K562 (cell line): Measurements from ENCODE around the gene MET. TPM values are rescaled to one million over a fixed set of nuclear protein-coding genes. Genes with fewer than 3 reads are reported as not detected.
A peak's percentile ranks its signal among the peaks of the same experiment; 100 is the strongest.

Experiments used
- ATAC-seq: fragments of 200-7000 bp; cut with Tn5 transposase; 3 replicates; pipeline ENCODE4 v1.9.1; 2020; ENCODE audit warnings: moderate library complexity
- BruUV-seq: library from RNA; stranded (reverse); fragments of 400-500 nt; replicated peaks from 2 replicates; lab custom pipeline; 2021; lab: Mats Ljungman, UMichigan
- CTCF ChIA-PET: fragments of 300-600 bp; formaldehyde crosslinking; extraction: SDS; loops from one replicate; lab custom pipeline; 2021; ENCODE audit warnings: low intra/inter-chr PET ratio; lab: Yijun Ruan, JAX
- POLR2A ChIA-PET: fragments of 300-600, 350-650 bp; sonication (Branson Sonifier 250); formaldehyde crosslinking; extraction: SDS; loops from one replicate; lab custom pipeline; 2021; ENCODE audit warnings: antibody characterized with exemption, inconsistent platforms; lab: Yijun Ruan, JAX
- DNase-seq, 4 experiments: peaks; one replicate each; pipeline versions ENCODE4 v3.0.0 to v3.0.0-alpha.2; 2011 to 2018; ENCODE audit warnings: low spot score in 3 of 4, mixed read lengths in 3 of 4; ENCODE audit errors: extremely low read depth in 1 of 4
- FAIRE-seq: peaks from 2 replicates; lab custom pipeline; 2011; peaks lifted over from hg19 to GRCh38; lab: Jason Lieb, UNC
- H2AFZ ChIP-seq: 2 replicates; pipeline ENCODE4 v1.6.0; 2011; ENCODE audit warnings: low read depth, low read length, control low read depth, inconsistent platforms
- H3K27ac ChIP-seq: fragments of 200-600 bp; 3 replicates; pipeline ENCODE4 v1.8.0; 2011; ENCODE audit warnings: low read depth, mild to moderate bottlenecking, control low read depth, inconsistent platforms, low read length, moderate library complexity, mixed read lengths; ENCODE audit errors: extremely low read depth
- H3K27me3 ChIP-seq, 2 experiments: fragments of 300-600 bp in 1 of 2; 2 replicates in 1 of 2; 3 replicates in 1 of 2; pipeline versions ENCODE4 v1.6.0 to v1.8.0; 2011; ENCODE audit warnings: inconsistent platforms in 2 of 2, low read length in 2 of 2, mild to moderate bottlenecking in 1 of 2, mixed read lengths in 1 of 2, moderate library complexity in 1 of 2; ENCODE audit not compliant: control insufficient read depth in 2 of 2, insufficient read depth in 2 of 2
- H3K36me3 ChIP-seq: fragments of 300-600 bp; 3 replicates; pipeline ENCODE4 v1.8.0; 2011; ENCODE audit warnings: mild to moderate bottlenecking, low read length, inconsistent platforms; ENCODE audit not compliant: control insufficient read depth, insufficient read depth
- H3K4me1 ChIP-seq, 2 experiments: fragments of 200-600 bp in 1 of 2; replicated peaks in 1 of 2; 2 replicates in 1 of 2; 3 replicates in 1 of 2; pipeline versions ENCODE4 v1.5.1 to v1.8.0; 2011; ENCODE audit warnings: inconsistent platforms in 2 of 2, low read length in 2 of 2, mild to moderate bottlenecking in 1 of 2, mixed read lengths in 1 of 2, moderate library complexity in 1 of 2; ENCODE audit not compliant: control insufficient read depth in 2 of 2, insufficient read depth in 2 of 2
- H3K4me2 ChIP-seq: 2 replicates; pipeline ENCODE4 v1.6.1; 2011; ENCODE audit warnings: low read length, control low read depth, inconsistent platforms, mixed read lengths; ENCODE audit not compliant: insufficient read depth
- H3K4me3 ChIP-seq: fragments of 200-600 bp; sonication (generic), shearing (Covaris generic); 2 replicates; pipeline ENCODE4 v1.5.1; 2016; ENCODE audit warnings: control low read depth, inconsistent platforms
- H3K79me2 ChIP-seq: fragments of 200-600 bp; 3 replicates; pipeline ENCODE4 v1.8.0; 2011; ENCODE audit warnings: low read length, inconsistent platforms; ENCODE audit not compliant: control insufficient read depth, insufficient read depth
- H3K9ac ChIP-seq, 2 experiments: 2 replicates each; pipeline versions ENCODE4 v1.6.0 to v1.6.1; 2011; ENCODE audit warnings: low read depth in 2 of 2, low read length in 2 of 2, control low read depth in 1 of 2, inconsistent platforms in 1 of 2, mild to moderate bottlenecking in 1 of 2, mixed read lengths in 1 of 2; ENCODE audit not compliant: insufficient read depth in 1 of 2
- H3K9me1 ChIP-seq: one replicate; pipeline ENCODE4 v1.6.0; 2011; ENCODE audit warnings: inconsistent platforms, mild to moderate bottlenecking, low read length, moderate library complexity; ENCODE audit not compliant: control insufficient read depth, insufficient read depth
- H3K9me3 ChIP-seq: replicated peaks from 2 replicates; pipeline ENCODE4 v1.5.1; 2011; ENCODE audit warnings: low read depth, low read length, inconsistent platforms; ENCODE audit not compliant: control insufficient read depth, insufficient read depth
- H4K20me1 ChIP-seq: replicated peaks from 2 replicates; pipeline ENCODE4 v1.6.1; 2011; ENCODE audit warnings: low read length, inconsistent platforms, mixed read lengths; ENCODE audit not compliant: control insufficient read depth, insufficient read depth
- ATF1 ChIP-seq, 2 experiments: fragments of 450-650 bp in 1 of 2; IDR thresholded peaks; 2 replicates each; pipeline ENCODE4 v1.6.1; 2016; ENCODE audit warnings: missing compliant biosample characterization in 1 of 2, missing genetic modification characterization in 1 of 2
- CHCHD3 ChIP-seq: fragments of 250-450 bp; sonication (Bioruptor Pico); IDR thresholded peaks from 2 replicates; pipeline ENCODE4 v2.1.2; 2022; ENCODE audit warnings: mild to moderate bottlenecking
- EHMT2 ChIP-seq: fragments of 450-650 bp; IDR thresholded peaks from 2 replicates; pipeline ENCODE4 v1.6.1; 2018; ENCODE audit warnings: antibody characterized with exemption
- EWSR1 ChIP-seq: fragments of 450-650 bp; IDR thresholded peaks from 2 replicates; pipeline ENCODE4 v1.6.1; 2018; ENCODE audit warnings: borderline replicate concordance, mild to moderate bottlenecking, low read depth, moderate library complexity; ENCODE audit not compliant: partially characterized antibody
- HDAC2 ChIP-seq: fragments of 450-650 bp; IDR thresholded peaks from 2 replicates; pipeline ENCODE4 v1.6.1; 2016; ENCODE audit warnings: mild to moderate bottlenecking
- JUND ChIP-seq, 2 experiments: IDR thresholded peaks; 2 replicates in 1 of 2; 3 replicates in 1 of 2; pipeline ENCODE4 v1.6.1; 2011; ENCODE audit warnings: borderline replicate concordance in 2 of 2, low read depth in 2 of 2, low read length in 2 of 2, improper control_type of control experiment in 1 of 2, missing biosample characterization in 1 of 2, missing genetic modification characterization in 1 of 2, missing genetic modification reagents in 1 of 2
- MXD1 ChIP-seq: fragments of 250-450 bp; sonication (Bioruptor Pico); IDR thresholded peaks from 2 replicates; pipeline ENCODE4 v1.8.0; 2021; ENCODE audit warnings: borderline replicate concordance, mild to moderate bottlenecking, moderate library complexity; ENCODE audit not compliant: poor library complexity, severe bottlenecking
- PTBP1 ChIP-seq: fragments of 200-400 bp; formaldehyde crosslinking; IDR thresholded peaks from 2 replicates; pipeline ENCODE4 v1.6.1; 2017; ENCODE audit warnings: low read depth, low read length
- SIN3B ChIP-seq: fragments of 450-650 bp; IDR thresholded peaks from 2 replicates; pipeline ENCODE4 v1.6.1; 2017; ENCODE audit warnings: low read depth, mild to moderate bottlenecking, moderate library complexity
- STAT5B ChIP-seq: fragments of 250-450 bp; sonication (Bioruptor Pico); IDR thresholded peaks from 2 replicates; pipeline ENCODE4 v1.8.0; 2021; ENCODE audit warnings: mild to moderate bottlenecking, inconsistent platforms
- THRB ChIP-seq: fragments of 450-650 bp; formaldehyde crosslinking; conservative IDR thresholded peaks from 2 replicates; pipeline ENCODE4 v1.4.0; 2022; ENCODE audit warnings: mild to moderate bottlenecking, missing genetic modification characterization
- whole genome bisulfite sequencing: fragments of 100-300 bp; shearing (Covaris generic); methylation state at CpG from one replicate; pipeline ENCODE4 v1.1.6; 2016; ENCODE audit warnings: low coverage, mixed read lengths; ENCODE audit not compliant: insufficient coverage; ENCODE audit errors: missing lambda C conversion rate; 5-methylcytosine and 5-hydroxymethylcytosine counted together
- in situ Hi-C: fragments of 300-500 bp; cut with MboI; formaldehyde crosslinking; loops from 4 replicates; pipeline ENCODE4 v1.15.0; 2018; ENCODE audit warnings: inconsistent platforms, mixed read lengths
- intact Hi-C: fragments of 100-400 bp; cut with micrococcal nuclease; formaldehyde crosslinking; loops from 2 replicates; pipeline ENCODE4 v1.14.2; 2022
- polyA plus RNA-seq, 8 experiments: library from polyadenylated mRNA; depleted of rRNA in 4 of 8; stranded (reverse) in 5 of 8; unstranded in 3 of 8; fragments of >200 nt; fragmentation: Nextera tagmentation in 2 of 8; fragmentation: Illumina TruSeq in 1 of 8; extraction: Ambion mirVana in 2 of 8; extraction: Trizol in 1 of 8; gene quantifications; 2 replicates each; pipeline versions ENCODE4 v1.2.1 to v1.2.3, GENCODE V29; 2011 to 2014; ENCODE audit warnings: inconsistent platforms in 1 of 8, missing spikeins in 1 of 8
- total RNA-seq, 7 experiments: library from RNA; depleted of rRNA in 6 of 7; stranded (reverse); fragments of >200 nt in 6 of 7; fragmentation: Illumina TruSeq in 2 of 7; extraction: Trizol in 2 of 7; gene quantifications; 2 replicates each; pipeline versions ENCODE4 v1.2.1 to v1.2.3, GENCODE V29; 2011 to 2021; ENCODE audit warnings: low replicate concordance in 1 of 7

MET gene
- total and polyA plus RNA-seq, 9 of the 15 experiments (the other 6 are each of a cell fraction or from before 2014, with no cell fraction given): 0.84 to 2.4 (median 1.1) TPM

GRCh38 chr7:116836911-116837310 lies 164.9 kb downstream of the MET start (continued):
- TF ChIP-seq SIN3B: no peak
- no peak for TF ChIP-seq HDAC2
- no peak for TF ChIP-seq JUND (IDR thresholded peaks at IDR 0.05; ENCODE audit: borderline replicate concordance, low read depth, low read length)
- TF ChIP-seq JUND (tag; IDR thresholded peaks at IDR 0.05; ENCODE audit: borderline replicate concordance, low read depth, low read length): 0 out of 3 replicates have a peak, but pooled peaks have one; percentile 31
- TF ChIP-seq THRB (CRISPR knock-in tag): no peak
- no peak for TF ChIP-seq EHMT2
- TF ChIP-seq MXD1: no peak
- no peak for TF ChIP-seq STAT5B (CRISPR knock-in tag)

GRCh38 chr7:116837586-116837985 lies 165.6 kb downstream of the MET start:
- Histone ChIP-seq H3K79me2 (no peaks in the 10 kb centered on the region), H3K9me3 (no peaks in the 10 kb centered on the region), H3K4me2 (no peak overlapping the region), H4K20me1 (no peaks in the 10 kb centered on the region), H3K9ac (no peak overlapping the region), H3K27me3 (peaks cover 29 to 33% of the 10 kb centered on the region in 2 experiments), H3K36me3 (no peaks in the 10 kb centered on the region), H3K4me3 (no peak overlapping the region), H3K27ac (no peak overlapping the region), H3K4me1 (peaks cover 0 to 5% of the 10 kb centered on the region in 2 experiments; a peak in 1 of 5 replicates), H2AFZ (no peak overlapping the region), H3K9me1 (no peaks in the 10 kb centered on the region)
- intact Hi-C loops: no loop called here
- ChIA-PET CTCF (no interaction called here), POLR2A (no interaction called here)
- no peak for ATAC-seq
- in situ Hi-C loops: no loop called here
- DNase-seq: no peak
- TF ChIP-seq EWSR1 (no peak), PTBP1 (no peak), CHCHD3 (no peak), ATF1 (CRISPR knock-in tag; IDR thresholded peaks at IDR 0.05) (no peak), ATF1 (tag; IDR thresholded peaks at IDR 0.05) (no peak)
- no TSS peak for BruUV-seq
- 0% methylated on average over 3 of the region's 3 CpGs for WGBS
- FAIRE-seq: no peak
